Gastroesophageal sphincter (tissue), 4 donors: ENCODE results near the gene GNAO1. TPM values are rescaled to one million over a fixed set of nuclear protein-coding genes. Genes with fewer than 3 reads are reported as not detected.
A peak's percentile ranks its signal among the peaks of the same experiment; 100 is the strongest.

Experiments used
- ATAC-seq: fragments of 150-250 bp; one replicate; pipeline ENCODE4 v1.9.1; 2016; ENCODE audit warnings: mild to moderate bottlenecking, moderate library complexity
- H3K27ac ChIP-seq, 4 donors: fragments of 200-600 bp; sonication (generic) in 3 of 4; 1 replicate in 3 of 4; 2 replicates in 1 of 4; pipeline ENCODE4 v1.5.1; 2016 to 2019
- H3K27me3 ChIP-seq: fragments of 200-600 bp; sonication (generic); one replicate; pipeline ENCODE4 v1.5.1; 2019
- H3K36me3 ChIP-seq, 2 donors: fragments of 200-600 bp; sonication (generic); one replicate each; pipeline ENCODE4 v1.5.1; 2019; ENCODE audit warnings: control low read depth in 1 of 2
- H3K4me1 ChIP-seq, 3 donors: fragments of 200-600 bp; sonication (generic); 1 replicate in 2 of 3; 2 replicates in 1 of 3; pipeline ENCODE4 v1.5.1; 2016 to 2019; ENCODE audit warnings: control low read depth in 2 of 3
- H3K4me3 ChIP-seq, 2 donors: fragments of 200-600 bp; sonication (generic); one replicate each; pipeline ENCODE4 v1.5.1; 2019; ENCODE audit warnings: mild to moderate bottlenecking in 1 of 2, moderate library complexity in 1 of 2
- H3K9me3 ChIP-seq, 3 donors: fragments of 200-600 bp; sonication (generic); one replicate each; pipeline ENCODE4 v1.5.1; 2017 to 2019; ENCODE audit warnings: control low read depth in 2 of 3
- EP300 ChIP-seq: sonication (generic); formaldehyde crosslinking; IDR thresholded peaks from one replicate; pipeline ENCODE4 v1.6.1; 2017; ENCODE audit warnings: antibody characterized with exemption, mild to moderate bottlenecking
- POLR2A ChIP-seq, 2 donors: fragments of 450-650 bp; IDR thresholded peaks; one replicate each; pipeline ENCODE4 v1.6.1; 2017; ENCODE audit warnings: antibody characterized with exemption in 2 of 2, mild to moderate bottlenecking in 2 of 2, moderate library complexity in 1 of 2
- POLR2AphosphoS5 ChIP-seq: sonication (generic); formaldehyde crosslinking; IDR thresholded peaks from one replicate; pipeline ENCODE4 v1.6.1; 2017; ENCODE audit warnings: antibody characterized with exemption
- WGBS, 2 donors: methylation state at CpG; one replicate each; pipeline ENCODE4 v1.1.5; 2018; ENCODE audit warnings: low coverage in 1 of 2; 5-methylcytosine and 5-hydroxymethylcytosine counted together
- total RNA-seq, 4 donors: library from RNA; depleted of rRNA; stranded (reverse); fragments of >200 nt; gene quantifications; one replicate each; pipeline ENCODE4 v1.1.0, GENCODE V29; 2016
- TF ChIP-seq, protein P1 (sequence below), 4 experiments: fragments of 200-600 bp in 2 of 4; fragments of 450-650 bp in 2 of 4; sonication (generic) in 1 of 4; IDR thresholded peaks; one replicate each; pipeline ENCODE4 v1.5.1; 2017 to 2019; ENCODE audit warnings: antibody characterized with exemption in 4 of 4, mild to moderate bottlenecking in 2 of 4, moderate library complexity in 2 of 4

Gene GNAO1
- total RNA-seq, 4 donors from 2014 or later: 3.4 to 21.0 (median 11.0) TPM

DNA sequence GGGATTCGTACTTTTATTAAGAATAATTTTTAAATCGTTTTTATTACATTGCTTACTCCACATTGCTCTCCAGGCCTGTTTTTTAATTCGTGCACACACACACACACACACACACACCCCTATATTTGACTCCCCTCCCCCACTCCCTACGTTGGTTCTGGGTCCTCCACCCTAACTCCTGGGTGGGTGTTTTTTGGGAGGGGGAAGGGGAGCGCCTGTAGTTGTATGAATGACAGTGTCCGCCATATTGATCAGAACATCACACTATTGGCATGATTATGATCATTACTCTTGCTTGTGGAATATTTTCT, 1.3 kb downstream of the GNAO1 start:
- Histone ChIP-seq H3K27me3 (peaks cover 25% of the 10 kb centered on the region), H3K4me1 (peaks cover 0 to 56% (median 28%) of the 10 kb centered on the region in 3 donors), H3K27ac (no peak overlapping the region), H3K9me3 (no peaks in the 10 kb centered on the region), H3K4me3 (peak overlapping the region in 1 of 2 donors; percentile 71), H3K36me3 (no peaks in the 10 kb centered on the region)
- ATAC-seq: no peak
- TF ChIP-seq EP300: no peak
- no peak for TF ChIP-seq POLR2AphosphoS5
- no peak for TF ChIP-seq POLR2A (IDR thresholded peaks at IDR 0.05)
- TF ChIP-seq, protein P1, sequence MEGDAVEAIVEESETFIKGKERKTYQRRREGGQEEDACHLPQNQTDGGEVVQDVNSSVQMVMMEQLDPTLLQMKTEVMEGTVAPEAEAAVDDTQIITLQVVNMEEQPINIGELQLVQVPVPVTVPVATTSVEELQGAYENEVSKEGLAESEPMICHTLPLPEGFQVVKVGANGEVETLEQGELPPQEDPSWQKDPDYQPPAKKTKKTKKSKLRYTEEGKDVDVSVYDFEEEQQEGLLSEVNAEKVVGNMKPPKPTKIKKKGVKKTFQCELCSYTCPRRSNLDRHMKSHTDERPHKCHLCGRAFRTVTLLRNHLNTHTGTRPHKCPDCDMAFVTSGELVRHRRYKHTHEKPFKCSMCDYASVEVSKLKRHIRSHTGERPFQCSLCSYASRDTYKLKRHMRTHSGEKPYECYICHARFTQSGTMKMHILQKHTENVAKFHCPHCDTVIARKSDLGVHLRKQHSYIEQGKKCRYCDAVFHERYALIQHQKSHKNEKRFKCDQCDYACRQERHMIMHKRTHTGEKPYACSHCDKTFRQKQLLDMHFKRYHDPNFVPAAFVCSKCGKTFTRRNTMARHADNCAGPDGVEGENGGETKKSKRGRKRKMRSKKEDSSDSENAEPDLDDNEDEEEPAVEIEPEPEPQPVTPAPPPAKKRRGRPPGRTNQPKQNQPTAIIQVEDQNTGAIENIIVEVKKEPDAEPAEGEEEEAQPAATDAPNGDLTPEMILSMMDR (IDR thresholded peaks at IDR 0.05): no peak
- WGBS, 2 donors: 5 to 17% methylated on average over 5 to 6 of the region's 6 CpGs

GRCh38 chr16:56192986-56193945, 2.0 kb downstream of the GNAO1 start:
- no peaks in the 10 kb centered on the region for H3K9me3 ChIP-seq
- H3K4me3 ChIP-seq: peak overlapping the region in 1 of 2 donors; percentile 71
- H3K27ac ChIP-seq: no peak overlapping the region
- no peak for ATAC-seq
- WGBS, 2 donors: 19 to 39% methylated on average over 10 to 18 of the region's 33 CpGs
- H3K36me3 ChIP-seq: no peaks in the 10 kb centered on the region
- peaks cover 25% of the 10 kb centered on the region for H3K27me3 ChIP-seq
- peaks cover 0 to 56% (median 28%) of the 10 kb centered on the region in 3 donors for H3K4me1 ChIP-seq
- TF ChIP-seq POLR2A (IDR thresholded peaks at IDR 0.05): no peak
- TF ChIP-seq, protein P1 (IDR thresholded peaks at IDR 0.05): no peak
- TF ChIP-seq EP300: no peak
- TF ChIP-seq POLR2AphosphoS5: no peak

DNA sequence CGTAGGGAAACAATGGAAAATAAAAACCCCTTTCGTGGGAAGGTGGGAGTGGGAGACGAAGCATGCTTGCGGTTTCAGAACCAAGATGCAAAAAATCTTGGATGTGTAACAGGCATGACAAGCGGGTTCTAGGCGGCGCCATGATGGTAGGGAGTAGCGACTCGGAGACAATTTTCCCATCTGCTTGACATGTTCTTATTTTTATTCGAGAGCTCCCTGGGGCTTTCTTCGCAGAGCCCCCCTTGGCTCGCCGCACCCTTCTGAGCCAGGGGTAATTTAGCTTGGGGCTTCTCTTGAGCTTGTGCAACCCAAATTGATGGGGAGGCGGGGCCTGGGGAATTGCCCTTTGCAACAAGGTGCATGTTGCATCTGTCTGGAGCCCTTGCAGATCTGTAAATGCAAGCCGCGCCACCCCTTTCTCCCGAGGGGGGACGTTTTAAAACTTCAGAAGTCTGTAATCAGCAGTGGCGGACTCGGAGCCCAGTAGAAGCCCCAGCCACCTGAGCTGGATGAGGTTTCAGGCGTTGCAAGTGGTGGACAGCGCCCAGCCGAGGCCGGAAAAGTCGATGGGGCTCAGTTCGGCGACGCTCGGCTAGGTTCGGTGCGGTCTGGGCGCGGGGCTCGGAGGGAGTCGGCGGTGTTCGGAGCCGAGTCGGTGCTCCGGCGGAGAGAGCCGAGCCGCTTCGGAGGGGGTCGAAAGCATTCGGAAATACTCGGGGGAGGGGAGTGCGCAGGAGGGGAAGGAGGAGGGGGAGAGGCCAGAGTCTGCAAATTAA, 2.9 kb downstream of the GNAO1 start:
- peaks cover 0 to 56% (median 28%) of the 10 kb centered on the region in 3 donors for H3K4me1 ChIP-seq
- peak; percentile 75 for ATAC-seq
- no peaks in the 10 kb centered on the region for H3K9me3 ChIP-seq
- TF ChIP-seq POLR2AphosphoS5: no peak
- TF ChIP-seq, protein P1 (IDR thresholded peaks at IDR 0.05): peak in 1 of 4 experiments; percentile 20
- peaks cover 25% of the 10 kb centered on the region for H3K27me3 ChIP-seq
- no peak overlapping the region for H3K27ac ChIP-seq
- WGBS, 2 donors: 6 to 8% methylated on average over 20 to 25 of the region's 48 CpGs
- peak overlapping the region in 1 of 2 donors; percentile 36 for H3K4me3 ChIP-seq
- H3K36me3 ChIP-seq: no peaks in the 10 kb centered on the region

DNA sequence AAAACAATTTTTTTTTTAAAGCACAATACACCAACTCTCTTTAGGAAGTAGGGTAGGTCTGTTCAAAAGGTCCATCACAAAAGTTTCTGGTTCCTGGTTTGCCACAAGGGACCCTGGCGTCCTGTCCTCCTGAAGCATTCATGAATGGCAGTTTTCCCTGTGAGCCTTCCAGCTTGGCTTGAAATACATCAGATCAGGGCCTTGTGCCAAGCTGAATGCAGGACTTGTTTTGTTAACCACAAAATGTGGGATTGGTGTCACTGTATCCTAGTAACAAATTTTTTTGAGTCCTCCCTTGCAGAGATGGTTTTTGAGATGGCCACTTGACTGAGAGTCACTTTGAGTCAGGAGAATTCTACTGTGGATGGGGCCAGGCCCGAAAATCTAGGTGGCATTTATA, 3.9 kb downstream of the GNAO1 start:
- no peaks in the 10 kb centered on the region for H3K9me3 ChIP-seq
- no peak overlapping the region for H3K27ac ChIP-seq
- H3K4me3 ChIP-seq: no peak overlapping the region
- peaks cover 25% of the 10 kb centered on the region for H3K27me3 ChIP-seq
- ATAC-seq: no peak
- 48 to 50% methylated on average over 1 to 2 of the region's 2 CpGs for WGBS, 2 donors
- TF ChIP-seq POLR2AphosphoS5: no peak
- TF ChIP-seq POLR2A (IDR thresholded peaks at IDR 0.05): no peak
- no peak for TF ChIP-seq EP300
- TF ChIP-seq, protein P1 (IDR thresholded peaks at IDR 0.05): no peak
- H3K4me1 ChIP-seq: peaks cover 0 to 51% (median 28%) of the 10 kb centered on the region in 3 donors
- no peaks in the 10 kb centered on the region for H3K36me3 ChIP-seq
